SK-N-MC (cell line): ENCODE measurements around the gene POLR3K.

Experiments
- EZH2 ChIP-seq: fragments of 200-600 bp; sonication (generic); IDR thresholded peaks from one replicate; pipeline ENCODE4 v1.6.1; 2017; ENCODE audit warnings: antibody characterized with exemption
- FOXP2 ChIP-seq: optimal IDR thresholded peaks from 2 replicates; pipeline ENCODE3; 2011; ENCODE audit warnings: mild to moderate bottlenecking, moderate library complexity; ENCODE audit not compliant: insufficient read depth; ENCODE audit errors: extremely low read length, control extremely low read depth

DNA sequence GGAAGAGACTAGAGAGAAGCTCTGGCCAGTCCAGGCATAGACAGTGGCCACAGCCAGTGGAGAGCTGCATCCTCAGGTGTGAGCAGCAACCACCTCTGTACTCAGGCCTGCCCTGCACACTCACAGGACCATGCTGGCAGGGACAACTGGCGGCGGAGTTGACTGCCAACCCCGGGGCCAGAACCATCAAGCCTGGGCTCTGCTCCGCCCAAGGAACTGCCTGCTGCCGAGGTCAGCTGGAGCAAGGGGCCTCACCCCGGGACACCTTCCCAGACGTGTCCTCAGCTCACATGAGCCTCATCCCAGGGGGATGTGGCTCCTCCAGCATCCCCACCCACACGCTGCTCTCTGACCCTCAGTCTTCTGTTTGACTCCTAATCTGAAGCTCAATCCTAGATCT lies 15.8 kb upstream of the POLR3K start:
- TF ChIP-seq EZH2, result no peak
- TF ChIP-seq FOXP2, result no peak
